PC-3 (cell line): ENCODE data around the gene SLC25A30.

ENCODE experiments used
- CTCF ChIP-seq: fragments of 300-600 bp; sonication (generic); conservative IDR thresholded peaks from 2 replicates; pipeline ENCODE4 v1.5.1; 2017; ENCODE audit warnings: antibody characterized with exemption, low read depth, mild to moderate bottlenecking, low read length
- EZH2 ChIP-seq: fragments of 300-600 bp; sonication (generic); IDR thresholded peaks from one replicate; pipeline ENCODE4 v1.6.1; 2017; ENCODE audit warnings: antibody characterized with exemption, mild to moderate bottlenecking, low read length; ENCODE audit not compliant: unreplicated experiment
- EZH2phosphoT487 ChIP-seq: fragments of 300-600 bp; sonication (generic); IDR thresholded peaks from 2 replicates; pipeline ENCODE4 v1.6.1; 2018; ENCODE audit warnings: mild to moderate bottlenecking, antibody characterized with exemption, low read length, borderline replicate concordance

DNA sequence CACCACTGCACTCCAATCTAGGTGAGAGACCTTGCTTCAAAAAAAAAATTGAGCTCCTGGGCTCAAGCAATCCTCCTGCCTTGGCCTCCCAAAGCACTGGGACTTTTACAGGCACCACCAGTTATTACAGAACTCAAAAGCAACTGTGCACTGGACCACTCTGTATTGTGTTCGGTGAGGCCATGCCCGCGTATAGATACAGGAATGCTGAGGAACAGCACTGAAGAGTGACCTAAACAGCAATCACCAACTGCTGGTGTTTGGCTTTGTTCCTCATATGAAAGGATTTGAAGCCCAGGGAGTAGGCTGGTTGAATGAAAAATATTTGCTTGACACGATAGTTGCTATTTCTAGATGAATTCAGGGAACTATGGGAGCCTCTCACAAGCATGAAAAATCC lies 29.5 kb downstream of the SLC25A30 start:
- no peak for TF ChIP-seq CTCF
- TF ChIP-seq EZH2 = no peak
- no peak for TF ChIP-seq EZH2phosphoT487
